Brain pericyte (primary cell): Measurements from ENCODE around the gene CYP46A1.

ENCODE experiments used
- DNase-seq: peaks from one replicate; pipeline ENCODE4 v3.0.0-alpha.2; 2012; ENCODE audit warnings: low read depth, low spot score

The CYP46A1 gene

GRCh38 chr14:99729991-99730875 lies 46.1 kb downstream of the CYP46A1 start:
- DNase-seq = no peak

GRCh38 chr14:99730876-99731546 lies 46.9 kb downstream of the CYP46A1 start:
- DNase-seq = no peak

GRCh38 chr14:99731547-99732435 lies 47.7 kb downstream of the CYP46A1 start:
- no peak for DNase-seq

- DNase-seq = no peak
Measured at GRCh38 chr14:99732436-99733210, 48.5 kb downstream of the CYP46A1 start.

- no peak for DNase-seq
Measured at GRCh38 chr14:99733211-99733539, 49.1 kb downstream of the CYP46A1 start.

GRCh38 chr14:99733540-99734405 lies 49.7 kb downstream of the CYP46A1 start:
- DNase-seq = no peak

GRCh38 chr14:99734406-99735051 lies 50.4 kb downstream of the CYP46A1 start:
- DNase-seq = no peak

- no peak for DNase-seq
Measured at GRCh38 chr14:99735189-99736135, 51.4 kb downstream of the CYP46A1 start.

- no peak for DNase-seq
Measured at GRCh38 chr14:99736603-99737371, 52.7 kb downstream of the CYP46A1 start.

- DNase-seq = no peak
Measured at GRCh38 chr14:99737451-99737951, 53.4 kb downstream of the CYP46A1 start.

GRCh38 chr14:99737956-99738667 lies 54.0 kb downstream of the CYP46A1 start:
- DNase-seq = no peak

- DNase-seq = no peak
Measured at GRCh38 chr14:99740411-99740810, 56.3 kb downstream of the CYP46A1 start.

- no peak for DNase-seq
Measured at GRCh38 chr14:99741227-99741976, 57.3 kb downstream of the CYP46A1 start.

GRCh38 chr14:99742074-99742473 lies 58.0 kb downstream of the CYP46A1 start:
- no peak for DNase-seq

- DNase-seq = no peak
Measured at GRCh38 chr14:99742509-99743487, 58.7 kb downstream of the CYP46A1 start.
